ENCODE results near the gene MAML2.

- TF ChIP-seq POLR2A (IDR thresholded peaks at IDR 0.05) (no peak), POLR2AphosphoS5 (IDR thresholded peaks at IDR 0.05) (no peak), CTCF (IDR thresholded peaks at IDR 0.05 in 8 of 11, conservative IDR thresholded peaks at IDR 0.05 in 3 of 11) (no peak)
Measured at GRCh38 chr11:96062134-96062533, 280.9 kb downstream of the MAML2 start.

Data from spleen (tissue), 7 donors.